SK-N-SH treated with all-trans-retinoic acid at 6 μM for 48 hours (cell line): ENCODE data around the gene PCDHGA9.
"Not testable (repeated sequence)": the region's sequence is repeated elsewhere in the genome, so short reads cannot be mapped to it uniquely, and the experiment has no call there.

Experiments
- ATAC-seq: fragments of 200-7000 bp; cut with Tn5 transposase; 3 replicates; pipeline ENCODE4 v1.9.1; 2020; ENCODE audit warnings: mild to moderate bottlenecking, moderate library complexity
- ARNTL ChIP-seq: fragments of 450-650 bp; formaldehyde crosslinking; IDR thresholded peaks from 2 replicates; pipeline ENCODE4 v1.5.0; 2020; ENCODE audit warnings: low read depth, mild to moderate bottlenecking, moderate library complexity, borderline replicate concordance
- BACH2 ChIP-seq: fragments of 250-450 bp; sonication (Bioruptor Pico); IDR thresholded peaks from 2 replicates; pipeline ENCODE4 v1.9.0; 2021; ENCODE audit warnings: mild to moderate bottlenecking, borderline replicate concordance
- CSDC2 ChIP-seq: fragments of 250-450 bp; sonication (Bioruptor Pico); IDR thresholded peaks from 2 replicates; pipeline ENCODE4 v1.5.0; 2020; ENCODE audit warnings: mild to moderate bottlenecking, moderate library complexity
- CSRNP3 ChIP-seq: fragments of 250-450 bp; sonication (Bioruptor Pico); IDR thresholded peaks from 2 replicates; pipeline ENCODE4 v1.5.1; 2021; ENCODE audit warnings: mild to moderate bottlenecking, moderate library complexity
- ESRRG ChIP-seq: fragments of 250-450 bp; sonication (Bioruptor Pico); IDR thresholded peaks from 2 replicates; pipeline ENCODE4 v1.6.1; 2021; ENCODE audit warnings: mild to moderate bottlenecking
- GLIS3 ChIP-seq: fragments of 250-450 bp; sonication (Bioruptor Pico); IDR thresholded peaks from 2 replicates; pipeline ENCODE4 v1.5.0; 2020; ENCODE audit warnings: mild to moderate bottlenecking, moderate library complexity
- ISL1 ChIP-seq: fragments of 250-450 bp; sonication (Bioruptor Pico); IDR thresholded peaks from 2 replicates; pipeline ENCODE4 v2.1.2; 2022; ENCODE audit warnings: mild to moderate bottlenecking, moderate library complexity
- OSR1 ChIP-seq: fragments of 250-450 bp; sonication (Bioruptor Pico); IDR thresholded peaks from 2 replicates; pipeline ENCODE4 v1.8.0; 2022; ENCODE audit warnings: moderate library complexity, mild to moderate bottlenecking, inconsistent platforms
- POU6F1 ChIP-seq: fragments of 250-450 bp; sonication (Bioruptor Pico); IDR thresholded peaks from 2 replicates; pipeline ENCODE4 v1.8.0; 2021; ENCODE audit warnings: low read depth, mild to moderate bottlenecking, moderate library complexity, borderline replicate concordance
- PPARA ChIP-seq: fragments of 250-450 bp; sonication (Bioruptor Pico); IDR thresholded peaks from 2 replicates; pipeline ENCODE4 v1.5.0; 2020; ENCODE audit warnings: mild to moderate bottlenecking, borderline replicate concordance
- RARB ChIP-seq: fragments of 250-450 bp; sonication (Bioruptor Pico); IDR thresholded peaks from 2 replicates; pipeline ENCODE4 v1.8.0; 2021; ENCODE audit warnings: mild to moderate bottlenecking, moderate library complexity
- SNAI2 ChIP-seq: fragments of 250-450 bp; sonication (Bioruptor Pico); IDR thresholded peaks from 2 replicates; pipeline ENCODE4 v1.5.0; 2020; ENCODE audit warnings: mild to moderate bottlenecking, moderate library complexity
- TCF4 ChIP-seq: fragments of 250-450 bp; sonication (Bioruptor Pico); IDR thresholded peaks from 2 replicates; pipeline ENCODE4 v1.8.0; 2021; ENCODE audit warnings: mild to moderate bottlenecking, moderate library complexity, borderline replicate concordance
- TOX ChIP-seq: fragments of 250-450 bp; sonication (Bioruptor Pico); IDR thresholded peaks from 2 replicates; pipeline ENCODE4 v1.8.0; 2021; ENCODE audit warnings: mild to moderate bottlenecking, moderate library complexity, borderline replicate concordance
- TSHZ2 ChIP-seq: fragments of 250-450 bp; sonication (Bioruptor Pico); IDR thresholded peaks from 2 replicates; pipeline ENCODE4 v1.5.0; 2020; ENCODE audit warnings: mild to moderate bottlenecking, moderate library complexity
- ZC3H10 ChIP-seq: fragments of 250-450 bp; sonication (Bioruptor Pico); IDR thresholded peaks from 2 replicates; pipeline ENCODE4 v1.5.1; 2021; ENCODE audit warnings: mild to moderate bottlenecking, moderate library complexity
- ZFP3 ChIP-seq: fragments of 250-450 bp; sonication (Bioruptor Pico); IDR thresholded peaks from 2 replicates; pipeline ENCODE4 v1.5.0; 2020; ENCODE audit warnings: mild to moderate bottlenecking, moderate library complexity
- ZFP30 ChIP-seq: fragments of 450-650 bp; formaldehyde crosslinking; IDR thresholded peaks from 2 replicates; pipeline ENCODE4 v1.5.0; 2022; ENCODE audit warnings: mild to moderate bottlenecking, moderate library complexity
- ZNF565 ChIP-seq: fragments of 450-650 bp; formaldehyde crosslinking; conservative IDR thresholded peaks from 2 replicates; pipeline ENCODE4 v1.5.0; 2020; ENCODE audit warnings: low read depth, mild to moderate bottlenecking, moderate library complexity
- ZNF70 ChIP-seq: fragments of 450-650 bp; formaldehyde crosslinking; IDR thresholded peaks from 2 replicates; pipeline ENCODE4 v1.5.0; 2020; ENCODE audit warnings: mild to moderate bottlenecking, moderate library complexity
- ZNF8 ChIP-seq: fragments of 450-650 bp; formaldehyde crosslinking; IDR thresholded peaks from 2 replicates; pipeline ENCODE4 v1.5.0; 2020; ENCODE audit warnings: mild to moderate bottlenecking, moderate library complexity
- TF ChIP-seq, protein P1 (sequence below): fragments of 250-450 bp; sonication (Bioruptor Pico); IDR thresholded peaks from 2 replicates; pipeline ENCODE4 v1.8.0; 2020; ENCODE audit warnings: mild to moderate bottlenecking, moderate library complexity, borderline replicate concordance
- TF ChIP-seq, protein P2 (sequence below): fragments of 250-450 bp; sonication (Bioruptor Pico); IDR thresholded peaks from 2 replicates; pipeline ENCODE4 v1.5.1; 2020; ENCODE audit warnings: low read depth, mild to moderate bottlenecking, moderate library complexity

Gene PCDHGA9

GRCh38 chr5:141384471-141385267 is 17.9 kb upstream of the PCDHGA9 start:
- TF ChIP-seq ESRRG (CRISPR knock-in tag) (no peak), TCF4 (CRISPR knock-in tag) (no peak), GLIS3 (CRISPR knock-in tag) (no peak), PPARA (CRISPR knock-in tag) (no peak), OSR1 (CRISPR knock-in tag) (no peak), RARB (no peak), TOX (CRISPR knock-in tag) (no peak), CSDC2 (CRISPR knock-in tag) (no peak), CSRNP3 (CRISPR knock-in tag) (no peak), ZC3H10 (CRISPR knock-in tag) (no peak), SNAI2 (CRISPR knock-in tag) (no peak), ZNF70 (CRISPR knock-in tag) (no peak), ISL1 (CRISPR knock-in tag) (no peak), BACH2 (CRISPR knock-in tag) (no peak), ZNF8 (CRISPR knock-in tag) (no peak), ZFP3 (no peak)
- TF ChIP-seq, protein P1, sequence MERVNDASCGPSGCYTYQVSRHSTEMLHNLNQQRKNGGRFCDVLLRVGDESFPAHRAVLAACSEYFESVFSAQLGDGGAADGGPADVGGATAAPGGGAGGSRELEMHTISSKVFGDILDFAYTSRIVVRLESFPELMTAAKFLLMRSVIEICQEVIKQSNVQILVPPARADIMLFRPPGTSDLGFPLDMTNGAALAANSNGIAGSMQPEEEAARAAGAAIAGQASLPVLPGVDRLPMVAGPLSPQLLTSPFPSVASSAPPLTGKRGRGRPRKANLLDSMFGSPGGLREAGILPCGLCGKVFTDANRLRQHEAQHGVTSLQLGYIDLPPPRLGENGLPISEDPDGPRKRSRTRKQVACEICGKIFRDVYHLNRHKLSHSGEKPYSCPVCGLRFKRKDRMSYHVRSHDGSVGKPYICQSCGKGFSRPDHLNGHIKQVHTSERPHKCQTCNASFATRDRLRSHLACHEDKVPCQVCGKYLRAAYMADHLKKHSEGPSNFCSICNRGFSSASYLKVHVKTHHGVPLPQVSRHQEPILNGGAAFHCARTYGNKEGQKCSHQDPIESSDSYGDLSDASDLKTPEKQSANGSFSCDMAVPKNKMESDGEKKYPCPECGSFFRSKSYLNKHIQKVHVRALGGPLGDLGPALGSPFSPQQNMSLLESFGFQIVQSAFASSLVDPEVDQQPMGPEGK (CRISPR knock-in tag) = no peak
- ATAC-seq = no peak

DNA sequence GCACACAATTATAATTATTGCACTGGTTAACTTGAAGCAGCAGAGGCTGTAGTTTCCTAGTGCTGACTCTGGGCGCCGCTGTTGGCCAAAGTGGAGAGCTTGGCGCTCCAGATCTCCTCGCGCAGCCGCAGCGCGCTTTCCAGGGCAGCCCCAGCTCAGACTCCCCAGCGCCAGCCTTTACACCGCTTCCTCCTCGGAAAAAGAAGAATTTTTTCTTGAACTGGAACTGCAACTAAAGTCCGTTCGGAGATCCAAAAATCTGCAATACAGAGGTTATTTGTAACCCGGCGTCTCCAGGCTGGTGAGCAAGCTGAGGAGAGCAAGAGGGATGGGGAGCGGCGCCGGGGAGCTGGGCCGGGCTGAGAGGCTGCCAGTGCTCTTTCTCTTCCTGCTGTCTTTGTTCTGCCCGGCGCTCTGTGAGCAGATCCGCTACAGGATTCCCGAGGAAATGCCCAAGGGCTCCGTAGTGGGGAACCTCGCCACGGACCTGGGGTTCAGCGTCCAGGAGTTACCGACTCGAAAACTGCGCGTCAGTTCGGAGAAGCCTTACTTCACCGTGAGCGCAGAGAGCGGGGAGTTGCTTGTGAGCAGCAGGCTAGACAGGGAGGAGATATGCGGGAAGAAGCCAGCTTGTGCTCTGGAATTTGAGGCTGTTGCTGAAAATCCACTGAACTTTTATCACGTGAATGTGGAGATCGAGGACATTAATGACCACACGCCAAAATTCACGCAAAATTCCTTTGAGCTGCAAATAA is 14.8 kb upstream of the PCDHGA9 start, which contains the start of gene PCDHGB4:
TSS of gene PCDHGB4 (plus strand) at position 142 of the 755 bp plus-strand sequence. CDS start at position 329, 187 bp downstream.
- ATAC-seq = not testable (repeated sequence)

DNA sequence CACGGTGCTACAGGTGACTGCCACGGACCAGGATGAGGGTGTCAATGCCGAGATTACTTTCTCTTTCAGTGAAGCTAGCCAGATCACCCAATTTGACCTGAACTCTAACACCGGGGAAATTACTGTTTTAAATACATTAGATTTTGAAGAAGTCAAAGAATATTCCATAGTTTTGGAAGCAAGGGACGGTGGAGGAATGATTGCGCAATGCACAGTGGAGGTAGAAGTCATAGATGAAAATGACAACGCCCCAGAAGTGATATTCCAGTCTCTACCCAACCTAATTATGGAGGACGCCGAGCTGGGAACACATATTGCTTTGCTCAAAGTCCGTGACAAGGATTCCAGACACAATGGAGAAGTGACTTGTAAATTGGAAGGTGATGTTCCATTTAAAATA is 13.9 kb upstream of the PCDHGA9 start:
- no peak for ATAC-seq
- no peak for TF ChIP-seq ESRRG (CRISPR knock-in tag)
- TF ChIP-seq TCF4 (CRISPR knock-in tag) = no peak
- no peak for TF ChIP-seq ZNF70 (CRISPR knock-in tag)
- TF ChIP-seq ZFP30 (CRISPR knock-in tag) = no peak
- no peak for TF ChIP-seq CSRNP3 (CRISPR knock-in tag)
- TF ChIP-seq BACH2 (CRISPR knock-in tag) = no peak
- TF ChIP-seq, protein P2, sequence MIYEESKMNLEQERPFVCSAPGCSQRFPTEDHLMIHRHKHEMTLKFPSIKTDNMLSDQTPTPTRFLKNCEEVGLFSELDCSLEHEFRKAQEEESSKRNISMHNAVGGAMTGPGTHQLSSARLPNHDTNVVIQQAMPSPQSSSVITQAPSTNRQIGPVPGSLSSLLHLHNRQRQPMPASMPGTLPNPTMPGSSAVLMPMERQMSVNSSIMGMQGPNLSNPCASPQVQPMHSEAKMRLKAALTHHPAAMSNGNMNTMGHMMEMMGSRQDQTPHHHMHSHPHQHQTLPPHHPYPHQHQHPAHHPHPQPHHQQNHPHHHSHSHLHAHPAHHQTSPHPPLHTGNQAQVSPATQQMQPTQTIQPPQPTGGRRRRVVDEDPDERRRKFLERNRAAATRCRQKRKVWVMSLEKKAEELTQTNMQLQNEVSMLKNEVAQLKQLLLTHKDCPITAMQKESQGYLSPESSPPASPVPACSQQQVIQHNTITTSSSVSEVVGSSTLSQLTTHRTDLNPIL (CRISPR knock-in tag) = no peak
- no peak for TF ChIP-seq TSHZ2 (CRISPR knock-in tag)
- TF ChIP-seq, protein P1 (CRISPR knock-in tag) = no peak
- no peak for TF ChIP-seq GLIS3 (CRISPR knock-in tag)
- TF ChIP-seq ZFP3 = no peak
- TF ChIP-seq POU6F1 (CRISPR knock-in tag) = no peak
- no peak for TF ChIP-seq ZC3H10 (CRISPR knock-in tag)
- TF ChIP-seq ZNF565 (CRISPR knock-in tag) = no peak
- no peak for TF ChIP-seq ARNTL (CRISPR knock-in tag)
- TF ChIP-seq CSDC2 (CRISPR knock-in tag) = no peak
- TF ChIP-seq OSR1 (CRISPR knock-in tag) = no peak
- TF ChIP-seq, all 23 proteins: peak for 0
